Measurements from ENCODE around the gene GNB1. TPM values are rescaled to one million over a fixed set of nuclear protein-coding genes. Genes with fewer than 3 reads are reported as not detected.

GNB1 gene
- total and polyA plus RNA-seq, 7 donors, result 32.3 to 100 (median 70.1) TPM

DNA sequence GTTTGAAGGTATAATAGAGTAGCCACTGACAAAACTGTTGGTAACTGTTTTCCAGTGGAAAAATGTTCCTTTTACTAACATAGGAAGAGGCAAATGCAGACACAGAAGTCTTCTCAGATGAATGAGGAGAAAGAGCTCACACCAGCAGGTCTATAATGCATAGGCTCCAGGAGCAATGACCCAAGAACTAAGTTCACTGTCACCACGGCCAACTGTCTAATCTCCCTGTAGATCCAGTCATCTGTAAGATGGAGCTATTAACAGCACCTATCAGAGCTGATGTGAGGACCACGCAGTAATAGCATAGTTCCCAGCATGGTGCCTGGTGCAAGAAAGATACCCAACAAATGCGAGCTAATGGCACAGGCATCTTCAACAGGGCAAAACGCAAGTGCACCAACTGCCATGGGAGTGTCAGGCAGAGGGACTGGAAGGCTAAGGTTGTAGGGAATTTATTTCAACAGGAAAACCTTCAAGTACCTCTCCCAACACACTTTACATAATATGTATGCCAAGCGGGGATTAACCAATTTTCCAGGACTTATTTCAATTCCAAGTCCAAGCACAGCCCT lies 12.9 kb downstream of the GNB1 start:
- Histone ChIP-seq H3K27ac (no peak overlapping the region), H3K27me3 (ENCODE audit: insufficient read depth in 3 of 3, low read length in 2 of 3) (no peaks in the 10 kb centered on the region), H3K4me1 (peaks cover 55% of the 10 kb centered on the region), H3K4me3 (no peak overlapping the region), H3K9me3 (no peaks in the 10 kb centered on the region), H3K36me3 (ENCODE audit: insufficient read depth in 1 of 2, low read depth in 1 of 2) (peaks cover 2 to 9% of the 10 kb centered on the region in 2 donors)
- TF ChIP-seq, protein P1, sequence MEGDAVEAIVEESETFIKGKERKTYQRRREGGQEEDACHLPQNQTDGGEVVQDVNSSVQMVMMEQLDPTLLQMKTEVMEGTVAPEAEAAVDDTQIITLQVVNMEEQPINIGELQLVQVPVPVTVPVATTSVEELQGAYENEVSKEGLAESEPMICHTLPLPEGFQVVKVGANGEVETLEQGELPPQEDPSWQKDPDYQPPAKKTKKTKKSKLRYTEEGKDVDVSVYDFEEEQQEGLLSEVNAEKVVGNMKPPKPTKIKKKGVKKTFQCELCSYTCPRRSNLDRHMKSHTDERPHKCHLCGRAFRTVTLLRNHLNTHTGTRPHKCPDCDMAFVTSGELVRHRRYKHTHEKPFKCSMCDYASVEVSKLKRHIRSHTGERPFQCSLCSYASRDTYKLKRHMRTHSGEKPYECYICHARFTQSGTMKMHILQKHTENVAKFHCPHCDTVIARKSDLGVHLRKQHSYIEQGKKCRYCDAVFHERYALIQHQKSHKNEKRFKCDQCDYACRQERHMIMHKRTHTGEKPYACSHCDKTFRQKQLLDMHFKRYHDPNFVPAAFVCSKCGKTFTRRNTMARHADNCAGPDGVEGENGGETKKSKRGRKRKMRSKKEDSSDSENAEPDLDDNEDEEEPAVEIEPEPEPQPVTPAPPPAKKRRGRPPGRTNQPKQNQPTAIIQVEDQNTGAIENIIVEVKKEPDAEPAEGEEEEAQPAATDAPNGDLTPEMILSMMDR (IDR thresholded peaks at IDR 0.05), result no peak
- ATAC-seq, result no peak
- no peak for DNase-seq
- intact Hi-C loops (cut with DNase I), result no loop called here
- WGBS, 3 donors, result 74 to 84% (median 81%) methylated on average over 5 of the region's 5 CpGs

DNA sequence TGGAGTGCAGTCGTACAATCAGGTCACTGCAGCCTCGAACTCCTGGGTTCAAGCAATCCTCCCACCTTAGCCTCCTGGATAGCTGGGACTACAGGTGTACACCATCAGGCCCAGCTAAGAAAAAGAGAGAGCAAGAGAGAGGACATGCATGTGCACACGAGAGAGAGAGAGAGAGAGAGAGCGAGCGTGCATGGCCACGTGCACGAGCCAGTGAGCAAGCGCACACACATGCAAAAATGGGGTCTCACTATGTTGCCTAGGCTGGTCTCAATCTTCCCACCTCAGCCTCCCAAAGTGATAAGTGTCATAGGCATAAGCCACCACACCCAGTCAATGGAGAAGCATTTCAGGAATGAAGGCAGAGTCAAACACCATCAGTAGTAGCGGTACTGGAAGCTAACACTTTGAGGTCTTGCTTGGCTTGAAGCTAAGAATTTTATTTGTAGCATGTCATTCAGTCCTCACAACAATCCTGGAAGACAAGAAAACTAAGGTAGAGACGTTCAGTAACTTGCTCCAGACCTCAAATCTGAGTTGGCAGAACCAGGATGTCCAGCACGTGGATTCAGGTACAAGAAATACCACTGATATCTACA lies 14.5 kb downstream of the GNB1 start:
- Histone ChIP-seq H3K36me3 (ENCODE audit: insufficient read depth in 1 of 2, low read depth in 1 of 2) (peaks cover 2 to 9% of the 10 kb centered on the region in 2 donors), H3K4me3 (no peak overlapping the region), H3K9me3 (no peaks in the 10 kb centered on the region), H3K27me3 (ENCODE audit: insufficient read depth in 3 of 3, low read length in 2 of 3) (no peaks in the 10 kb centered on the region), H3K4me1 (peaks cover 64% of the 10 kb centered on the region), H3K27ac (no peak overlapping the region)
- ATAC-seq, result no peak
- TF ChIP-seq, protein P1 (IDR thresholded peaks at IDR 0.05), result no peak
- no peak for DNase-seq
- WGBS, 3 donors, result 84 to 87% (median 85%) methylated on average over 11 of the region's 11 CpGs
- intact Hi-C loops (cut with DNase I), result no loop called here

DNA sequence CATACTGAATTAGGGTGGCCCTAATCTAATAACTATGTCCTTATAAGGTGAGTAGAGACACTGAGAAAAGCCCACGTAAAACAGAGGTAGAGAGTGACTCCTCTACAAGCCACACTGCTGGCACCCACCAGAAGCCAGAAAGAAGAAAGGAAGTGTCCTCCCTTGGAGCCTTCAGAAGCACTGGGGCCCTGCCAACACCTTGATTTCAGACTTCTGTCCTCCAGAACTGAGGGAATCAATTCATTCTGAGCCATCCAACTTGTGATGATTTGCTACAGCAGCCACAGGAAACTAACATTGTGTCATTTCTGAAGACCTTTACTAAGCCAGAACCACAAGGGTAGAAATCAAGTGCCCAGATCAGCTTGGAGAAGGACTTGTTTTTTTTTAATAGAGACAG lies 15.0 kb downstream of the GNB1 start:
- H3K27me3 ChIP-seq (ENCODE audit: insufficient read depth in 3 of 3, low read length in 2 of 3), result no peaks in the 10 kb centered on the region
- TF ChIP-seq, protein P1 (IDR thresholded peaks at IDR 0.05), result no peak
- H3K4me1 ChIP-seq, result peaks cover 61% of the 10 kb centered on the region
- no peak overlapping the region for H3K27ac ChIP-seq
- intact Hi-C loops (cut with DNase I), result no loop called here
- peaks cover 2 to 9% of the 10 kb centered on the region in 2 donors for H3K36me3 ChIP-seq (ENCODE audit: insufficient read depth in 1 of 2, low read depth in 1 of 2)
- ATAC-seq (no peak), DNase-seq (no peak)
- H3K4me3 ChIP-seq, result no peak overlapping the region
- 76 to 84% (median 80%) methylated on average over 1 of the region's 1 CpG for WGBS, 3 donors
- H3K9me3 ChIP-seq, result no peaks in the 10 kb centered on the region

DNA sequence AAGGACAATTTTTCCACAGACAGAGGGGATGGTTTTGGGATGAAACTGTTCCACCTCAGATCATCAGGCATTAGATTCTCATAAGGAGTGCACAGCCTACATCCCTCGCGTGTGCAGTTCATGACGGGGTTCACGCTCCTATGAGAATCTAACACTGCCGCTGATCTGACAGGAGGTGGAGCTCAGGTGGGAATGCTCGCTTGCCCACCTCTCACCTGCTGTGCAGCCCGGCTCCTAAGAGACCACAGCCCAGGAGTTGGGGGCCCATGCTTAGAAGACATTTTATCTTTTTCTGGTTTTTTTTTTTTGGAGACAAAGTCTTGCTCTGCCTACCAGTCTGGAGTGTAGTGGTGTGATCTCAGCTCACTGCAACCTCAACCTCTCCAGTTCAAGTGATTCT lies 16.0 kb downstream of the GNB1 start:
- TF ChIP-seq, protein P1 (IDR thresholded peaks at IDR 0.05), result no peak
- H3K4me1 ChIP-seq, result peaks cover 60% of the 10 kb centered on the region

More for the DNA sequence above, 16.0 kb downstream of the GNB1 start:
- Histone ChIP-seq H3K27ac (no peak overlapping the region), H3K36me3 (ENCODE audit: insufficient read depth in 1 of 2, low read depth in 1 of 2) (peaks cover 2 to 9% of the 10 kb centered on the region in 2 donors), H3K9me3 (no peaks in the 10 kb centered on the region), H3K27me3 (ENCODE audit: insufficient read depth in 3 of 3, low read length in 2 of 3) (no peaks in the 10 kb centered on the region), H3K4me3 (no peak overlapping the region)
- ATAC-seq (no peak), DNase-seq (no peak)
- intact Hi-C loops (cut with DNase I), result no loop called here
- 94 to 97% (median 97%) methylated on average over 7 of the region's 7 CpGs for WGBS, 3 donors
